Adrenal gland (tissue), 12 donors: ENCODE measurements around the gene CISD3. TPM values are rescaled to one million over a fixed set of nuclear protein-coding genes. Genes with fewer than 3 reads are reported as not detected.
A peak's percentile ranks its signal among the peaks of the same experiment; 100 is the strongest.

Source experiments
- DNase-seq, 7 donors: peaks; one replicate each; pipeline ENCODE4 v3.0.0-alpha.2; 2019 to 2020
- H3K27ac ChIP-seq, 5 donors: fragments of 200-600 bp; sonication (generic) in 4 of 5; 1 replicate in 3 of 5; 2 replicates in 2 of 5; pipeline versions ENCODE4 v1.5.1 to v1.8.0; 2016 to 2020; ENCODE audit warnings: mild to moderate bottlenecking in 1 of 5
- H3K27me3 ChIP-seq: fragments of 200-600 bp; 2 replicates; pipeline ENCODE4 v1.8.0; 2021
- H3K36me3 ChIP-seq, 2 donors: fragments of 200-600 bp; replicated peaks in 1 of 2; 1 replicate in 1 of 2; 2 replicates in 1 of 2; pipeline versions ENCODE4 v1.5.1 to v1.8.0; 2018 to 2022
- H3K4me1 ChIP-seq, 2 donors: fragments of 200-600 bp; replicated peaks in 1 of 2; 1 replicate in 1 of 2; 2 replicates in 1 of 2; pipeline versions ENCODE4 v1.5.1 to v1.8.0; 2018 to 2021
- H3K4me3 ChIP-seq, 4 donors: fragments of 200-600 bp; sonication (generic) in 3 of 4; one replicate each; pipeline ENCODE4 v1.5.1; 2016 to 2018
- H3K9me3 ChIP-seq, 3 donors: fragments of 200-600 bp; sonication (generic) in 1 of 3; replicated peaks in 1 of 3; 1 replicate in 2 of 3; 2 replicates in 1 of 3; pipeline versions ENCODE4 v1.5.1 to v1.8.0; 2016 to 2021
- POLR2A ChIP-seq, 2 donors: fragments of 450-650 bp; IDR thresholded peaks; one replicate each; pipeline ENCODE4 v1.6.1; 2017; ENCODE audit warnings: antibody characterized with exemption in 2 of 2, mild to moderate bottlenecking in 2 of 2, moderate library complexity in 1 of 2
- WGBS, 4 donors: extraction: QIAGEN DNeasy Blood & Tissue Kit in 2 of 4; methylation state at CpG; one replicate each; pipeline versions ENCODE4 v1.1.5 to v1.1.7; 2013 to 2017; 5-methylcytosine and 5-hydroxymethylcytosine counted together
- intact Hi-C, 2 donors: fragments of 100-400 bp; cut with DNase I; formaldehyde crosslinking; loops; one replicate each; pipeline versions ENCODE4 v1.14.1 to v1.15.0; 2022 to 2023
- polyA plus RNA-seq, 3 donors: library from polyadenylated mRNA; stranded (reverse); fragments of 200-250 nt in 2 of 3; fragments of 350-450 nt in 1 of 3; fragmentation: Illumina TruSeq in 1 of 3; extraction: RNeasy Lipid Tissue Mini Kit (QIAGEN cat#74804) in 1 of 3; gene quantifications; one replicate each; pipeline ENCODE4 v1.2.3, GENCODE V29; 2013 to 2014
- total RNA-seq, 9 donors: library from RNA; depleted of rRNA in 4 of 9; stranded (reverse); fragments of >200 nt in 4 of 9; fragments of 120-200 nt in 1 of 9; fragmentation: NEBNext Ultra II Directional in 1 of 9; extraction: Animal tissue kit (Norgen Biotek cat#: 25700) in 1 of 9; gene quantifications; one replicate each; pipeline versions ENCODE4 v1.1.0 to v1.2.4, GENCODE V29; 2013 to 2023
- TF ChIP-seq, protein P1 (sequence below), 6 experiments: fragments of 450-650 bp in 4 of 6; fragments of 200-600 bp in 2 of 6; sonication (generic) in 1 of 6; IDR thresholded peaks; 1 replicate in 5 of 6; 2 replicates in 1 of 6; pipeline versions ENCODE4 v1.5.1 to v1.8.0; 2016 to 2021; ENCODE audit warnings: antibody characterized with exemption in 6 of 6, mild to moderate bottlenecking in 2 of 6, moderate library complexity in 1 of 6
- donor health status: healthy with polysubstance abuse.
- donor health status: Bipolar disorder and iron deficiency.
- donor health status: DM: yes; HTN: yes; CAD: no.
- donor health status: DM: no; HTN: no; CAD: no.
- donor health status: DM: no; HTN: no; CAD: no.
- donor health status: DM: yes; HTN: yes; CAD: no.

The CISD3 gene
- total and polyA plus RNA-seq, 12 donors, result 7.2 to 78.7 (median 43.1) TPM

DNA sequence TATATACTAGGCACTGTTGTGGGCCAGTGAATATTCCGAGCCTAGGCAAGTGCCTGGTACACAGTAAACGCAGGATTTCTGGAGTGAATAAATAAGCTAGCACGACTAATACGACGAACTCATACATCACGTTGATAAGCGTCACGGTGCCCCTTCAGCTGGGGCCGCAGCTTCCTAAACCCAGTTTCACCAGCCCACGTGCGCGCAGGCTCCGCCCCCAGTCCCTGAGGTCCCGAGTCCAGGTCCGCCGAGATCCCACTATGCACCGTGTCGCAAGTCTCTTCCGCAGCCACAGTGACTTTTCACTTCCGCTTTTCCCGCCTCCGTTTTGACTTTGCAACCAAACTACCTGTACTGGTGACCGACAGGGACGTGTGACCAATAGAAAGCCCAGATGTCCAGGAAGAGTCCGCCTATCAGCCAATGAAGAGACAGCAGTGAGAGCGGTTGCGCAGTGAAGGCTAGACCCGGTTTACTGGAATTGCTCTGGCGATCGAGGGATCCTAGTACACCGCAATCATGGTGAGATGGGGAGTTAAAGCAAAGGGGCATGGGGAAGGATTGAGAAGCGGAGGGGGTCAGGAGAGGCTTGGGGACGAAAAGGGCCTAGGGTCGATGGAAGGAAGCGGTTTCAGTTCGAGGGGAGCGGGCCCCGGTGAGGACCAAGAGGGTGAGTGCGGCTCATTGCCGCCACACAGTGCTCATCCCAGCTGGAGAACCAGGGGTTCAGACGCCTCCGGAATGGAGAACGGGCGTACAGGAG is 22.3 kb downstream of the CISD3 start, which contains the start of gene PSMB3:
Gene PSMB3 (plus strand): TSS at position 434 of the 763 bp plus-strand sequence. CDS start 86 bp downstream, at position 520.
- no peaks in the 10 kb centered on the region for H3K9me3 ChIP-seq
- TF ChIP-seq, protein P1, sequence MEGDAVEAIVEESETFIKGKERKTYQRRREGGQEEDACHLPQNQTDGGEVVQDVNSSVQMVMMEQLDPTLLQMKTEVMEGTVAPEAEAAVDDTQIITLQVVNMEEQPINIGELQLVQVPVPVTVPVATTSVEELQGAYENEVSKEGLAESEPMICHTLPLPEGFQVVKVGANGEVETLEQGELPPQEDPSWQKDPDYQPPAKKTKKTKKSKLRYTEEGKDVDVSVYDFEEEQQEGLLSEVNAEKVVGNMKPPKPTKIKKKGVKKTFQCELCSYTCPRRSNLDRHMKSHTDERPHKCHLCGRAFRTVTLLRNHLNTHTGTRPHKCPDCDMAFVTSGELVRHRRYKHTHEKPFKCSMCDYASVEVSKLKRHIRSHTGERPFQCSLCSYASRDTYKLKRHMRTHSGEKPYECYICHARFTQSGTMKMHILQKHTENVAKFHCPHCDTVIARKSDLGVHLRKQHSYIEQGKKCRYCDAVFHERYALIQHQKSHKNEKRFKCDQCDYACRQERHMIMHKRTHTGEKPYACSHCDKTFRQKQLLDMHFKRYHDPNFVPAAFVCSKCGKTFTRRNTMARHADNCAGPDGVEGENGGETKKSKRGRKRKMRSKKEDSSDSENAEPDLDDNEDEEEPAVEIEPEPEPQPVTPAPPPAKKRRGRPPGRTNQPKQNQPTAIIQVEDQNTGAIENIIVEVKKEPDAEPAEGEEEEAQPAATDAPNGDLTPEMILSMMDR (IDR thresholded peaks at IDR 0.05), result no peak
- peak in 1 of 2 donors; percentile 69 for TF ChIP-seq POLR2A (IDR thresholded peaks at IDR 0.05)
- H3K4me3 ChIP-seq, result peak within 1 kb of the TSS; percentile 14 to 89 (median 52)
- WGBS, 4 donors, result 0 to 1% (median 0%) methylated on average over 36 to 44 of the region's 44 CpGs
- H3K4me1 ChIP-seq, result peaks cover 26 to 36% of the 10 kb centered on the region in 2 donors
- intact Hi-C loops, result no loop called here
- DNase-seq, result peak; percentile 98 to 100 (median 99)
- peaks cover 0 to 29% of the 10 kb centered on the region in 2 donors for H3K36me3 ChIP-seq
- peak within 1 kb of the TSS; percentile 84 to 94 (median 90) for H3K27ac ChIP-seq
- no peaks in the 10 kb centered on the region for H3K27me3 ChIP-seq

GRCh38 chr17:38753071-38753506 is 22.9 kb downstream of the CISD3 start:
- H3K4me3 ChIP-seq, result peak overlapping the region; percentile 14 to 89 (median 52)
- no peaks in the 10 kb centered on the region for H3K9me3 ChIP-seq
- H3K27ac ChIP-seq, result peak overlapping the region; percentile 81 to 92 (median 84)
- peaks cover 26 to 36% of the 10 kb centered on the region in 2 donors for H3K4me1 ChIP-seq
- H3K27me3 ChIP-seq, result no peaks in the 10 kb centered on the region
- TF ChIP-seq POLR2A (IDR thresholded peaks at IDR 0.05), result no peak
- TF ChIP-seq, protein P1 (IDR thresholded peaks at IDR 0.05), result no peak
- intact Hi-C loops, result no loop called here
- DNase-seq, result peak in 1 of 7 donors; percentile 46
- peaks cover 0 to 35% of the 10 kb centered on the region in 2 donors for H3K36me3 ChIP-seq
- WGBS, 4 donors, result 5 to 13% (median 7%) methylated on average over 10 to 22 of the region's 22 CpGs

GRCh38 chr17:38761612-38762011 is 31.5 kb downstream of the CISD3 start:
- H3K4me1 ChIP-seq, result peaks cover 3 to 5% of the 10 kb centered on the region in 2 donors
- no peaks in the 10 kb centered on the region for H3K9me3 ChIP-seq
- peak in 2 of 7 donors; percentile 43 to 50 for DNase-seq
- H3K4me3 ChIP-seq, result no peak overlapping the region
- TF ChIP-seq POLR2A (IDR thresholded peaks at IDR 0.05), result no peak
- TF ChIP-seq, protein P1 (IDR thresholded peaks at IDR 0.05), result peak in 3 of 6 experiments; percentile 25 to 36 (median 31)
- H3K27ac ChIP-seq, result no peak overlapping the region
- intact Hi-C loops, result no loop called here
- WGBS, 4 donors, result 70 to 77% (median 73%) methylated on average over 4 of the region's 4 CpGs
- peaks cover 0 to 97% of the 10 kb centered on the region in 2 donors for H3K36me3 ChIP-seq
- no peaks in the 10 kb centered on the region for H3K27me3 ChIP-seq

- no peak for TF ChIP-seq POLR2A (IDR thresholded peaks at IDR 0.05)
- TF ChIP-seq, protein P1 (IDR thresholded peaks at IDR 0.05), result no peak
- H3K36me3 ChIP-seq, result peaks cover 0 to 95% of the 10 kb centered on the region in 2 donors
- WGBS, 4 donors, result 88 to 93% (median 90%) methylated on average over 3 of the region's 3 CpGs
These were observed 32.1 kb downstream of the CISD3 start for GRCh38 chr17:38762231-38762630.

More at GRCh38 chr17:38762231-38762630, 32.1 kb downstream of the CISD3 start:
- no peak for DNase-seq
- Histone ChIP-seq H3K4me1 (peaks cover 10 to 11% of the 10 kb centered on the region in 2 donors), H3K27me3 (no peaks in the 10 kb centered on the region), H3K27ac (no peak overlapping the region), H3K4me3 (no peak overlapping the region), H3K9me3 (no peaks in the 10 kb centered on the region)
- intact Hi-C loops, result no loop called here
